ENCODE results near the gene PDK2. TPM values are rescaled to one million over a fixed set of nuclear protein-coding genes. Genes with fewer than 3 reads are reported as not detected.

The PDK2 gene
- total and polyA plus RNA-seq, 10 of the 15 experiments (the other 5 are each of a cell fraction or from before 2014, with no cell fraction given) = 0.98 to 22.6 (median 12.3) TPM

DNA sequence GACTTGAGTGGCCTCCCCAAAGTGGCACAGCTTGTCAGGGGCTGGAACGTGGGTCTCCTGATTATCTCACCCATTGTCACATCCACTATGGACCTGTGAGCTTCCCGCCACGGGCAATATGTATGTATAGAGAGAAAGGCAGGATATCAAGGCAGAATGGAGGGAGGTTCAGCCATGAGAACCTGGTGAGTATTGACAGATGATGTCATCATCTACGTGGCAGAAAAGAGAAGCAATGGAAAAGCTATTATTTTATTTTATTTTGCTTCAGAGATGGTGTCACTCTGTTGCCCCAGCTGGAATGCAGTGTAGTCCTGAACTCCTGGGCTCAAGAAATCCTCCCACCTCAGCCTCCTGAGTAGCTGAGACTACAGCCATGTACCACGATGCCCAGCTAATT is 13.4 kb upstream of the PDK2 start:
- H3K4me2 ChIP-seq (ENCODE audit: control insufficient read depth, insufficient read depth) = no peak overlapping the region
- no peak overlapping the region for H3K4me3 ChIP-seq
- H4K20me1 ChIP-seq (ENCODE audit: control insufficient read depth, insufficient read depth) = no peaks in the 10 kb centered on the region
- ATAC-seq (no peak), DNase-seq (ENCODE audit: low read depth, low spot score) (no peak), FAIRE-seq (no peak)
- H3K79me2 ChIP-seq (ENCODE audit: control insufficient read depth, insufficient read depth, low read length) = no peaks in the 10 kb centered on the region
- no peak overlapping the region for H3K9ac ChIP-seq (ENCODE audit: control insufficient read depth, insufficient read depth, low read length)
- ChIA-PET SMC1A (ENCODE audit: uncharacterized antibody, unreplicated experiment) (interaction anchor here (1.2 kb wide), 1 partner anchor 294 kb away, joined by 3 read pairs; no protein-coding TSS in a partner anchor), RAD21 (ENCODE audit: unreplicated experiment) (no interaction called here), POLR2A (no interaction called here), CTCF (interaction anchor here (0.5 to 1.6 kb wide), 8 partner anchors 12 to 1189 kb away, joined by 3 to 7 read pairs (median 3); no protein-coding TSS in a partner anchor)
- no peaks in the 10 kb centered on the region for H3K9me3 ChIP-seq (replicated peaks; ENCODE audit: control insufficient read depth, insufficient read depth, low read length)
- H2AFZ ChIP-seq (ENCODE audit: control insufficient read depth, low read depth, low read length) = no peak overlapping the region
- no peaks in the 10 kb centered on the region for H3K27me3 ChIP-seq (replicated peaks in 1 of 2; ENCODE audit: control insufficient read depth in 2 of 2, insufficient read depth in 2 of 2, low read length in 1 of 2)
- no peak overlapping the region for H3K27ac ChIP-seq (ENCODE audit: control insufficient read depth, insufficient read depth)
- peaks cover 5% of the 10 kb centered on the region; the same call in 1 of the 2 replicates for H3K4me1 ChIP-seq (ENCODE audit: control insufficient read depth, insufficient read depth, low read length)
- intact Hi-C loops (cut with micrococcal nuclease; ENCODE audit: unreplicated experiment) = no loop called here
- in situ Hi-C loops (cut with MboI) = no loop called here
- H3K36me3 ChIP-seq (ENCODE audit: control insufficient read depth in 2 of 2, insufficient read depth in 2 of 2, low read length in 1 of 2) = peaks cover 0 to 4% of the 10 kb centered on the region in 2 experiments; a peak in 2 of 4 replicates
- no TSS peak for BruUV-seq (replicated peaks)
- 78% methylated on average over 5 of the region's 5 CpGs for WGBS (ENCODE audit: insufficient coverage, insufficient replicate concordance, low lambda C conversion rate, missing lambda C conversion rate)
- TF ChIP-seq POLR2AphosphoS5 (IDR thresholded peaks at IDR 0.05; ENCODE audit: low read length) (no peak), ATF7 (IDR thresholded peaks at IDR 0.05; ENCODE audit: low read depth) (0 out of 2 replicates have a peak, but pooled peaks have one; percentile 21)

DNA sequence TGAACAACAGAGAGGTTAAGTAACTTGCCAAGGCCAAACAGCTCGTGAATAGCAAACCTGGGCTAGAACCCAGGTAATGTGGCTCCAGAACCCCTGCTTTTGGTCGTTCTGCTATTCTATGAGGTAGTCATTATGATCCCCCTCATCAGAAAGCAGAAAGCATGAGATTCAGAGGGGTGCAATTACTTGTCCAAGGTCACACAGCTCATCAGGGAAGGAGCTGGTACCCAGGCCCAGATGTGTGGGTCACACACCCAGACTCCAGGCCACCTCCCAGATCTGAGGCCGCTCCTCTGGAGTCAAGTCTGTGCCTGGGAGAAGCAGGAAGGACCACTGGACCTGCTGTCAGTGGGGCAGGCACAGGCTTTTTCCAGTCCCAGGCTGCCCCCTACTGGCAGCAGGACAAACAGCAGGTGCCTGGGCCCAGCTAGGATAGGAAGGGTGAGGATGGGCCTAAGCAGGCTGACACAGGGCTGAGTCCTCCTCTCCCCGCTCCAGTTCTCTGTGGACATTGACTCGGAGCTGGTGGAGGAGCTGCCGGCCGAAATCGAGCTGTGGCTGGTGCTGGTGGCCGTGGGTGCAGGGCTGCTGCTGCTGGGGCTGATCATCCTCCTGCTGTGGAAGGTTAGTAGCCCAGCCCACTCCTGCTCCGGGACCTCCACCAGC is 7.8 kb upstream of the PDK2 start:
- ChIA-PET SMC1A (ENCODE audit: uncharacterized antibody, unreplicated experiment) (interaction anchor here (0.6 to 2.0 kb wide), 13 partner anchors 10 to 1027 kb away, joined by 3 to 13 read pairs (median 4); partner anchors contain the start of gene ITGA3), RAD21 (ENCODE audit: unreplicated experiment) (interaction anchor here (0.6 to 2.4 kb wide), 14 partner anchors 9 to 100 kb away, joined by 3 to 19 read pairs (median 4); partner anchors contain the start of gene SAMD14), CTCF (interaction anchor here (0.6 to 2.6 kb wide), 48 partner anchors 9 to 1213 kb away, joined by 3 to 118 read pairs (median 4); partner anchors contain the start of gene ITGA3), POLR2A (no interaction called here)
- Histone ChIP-seq H4K20me1 (ENCODE audit: control insufficient read depth, insufficient read depth) (no peaks in the 10 kb centered on the region), H3K9ac (ENCODE audit: control insufficient read depth, insufficient read depth, low read length) (no peak overlapping the region), H3K4me1 (ENCODE audit: control insufficient read depth, insufficient read depth, low read length) (no peaks in the 10 kb centered on the region), H2AFZ (ENCODE audit: control insufficient read depth, low read depth, low read length) (no peak overlapping the region; the same call in 1 of the 2 replicates), H3K27me3 (replicated peaks in 1 of 2; ENCODE audit: control insufficient read depth in 2 of 2, insufficient read depth in 2 of 2, low read length in 1 of 2) (no peaks in the 10 kb centered on the region), H3K36me3 (ENCODE audit: control insufficient read depth in 2 of 2, insufficient read depth in 2 of 2, low read length in 1 of 2) (no peaks in the 10 kb centered on the region), H3K4me3 (no peak overlapping the region), H3K4me2 (ENCODE audit: control insufficient read depth, insufficient read depth) (no peak overlapping the region), H3K9me3 (replicated peaks; ENCODE audit: control insufficient read depth, insufficient read depth, low read length) (no peaks in the 10 kb centered on the region), H3K27ac (ENCODE audit: control insufficient read depth, insufficient read depth) (no peak overlapping the region), H3K79me2 (ENCODE audit: control insufficient read depth, insufficient read depth, low read length) (no peaks in the 10 kb centered on the region)
- DNase-seq (ENCODE audit: low read depth, low spot score) (no peak), ATAC-seq (peak; percentile 99), FAIRE-seq (peak; percentile 98)
- WGBS (ENCODE audit: insufficient coverage, insufficient replicate concordance, low lambda C conversion rate, missing lambda C conversion rate) = 2% methylated on average over 9 of the region's 10 CpGs
- no TSS peak for BruUV-seq (replicated peaks)
- intact Hi-C loops (cut with micrococcal nuclease; ENCODE audit: unreplicated experiment) (loop anchor here (1.0 to 5.0 kb wide), 2 partner anchors 61 to 225 kb away; no protein-coding TSS in a partner anchor), in situ Hi-C loops (cut with MboI) (no loop called here)
- TF ChIP-seq NBN (IDR thresholded peaks at IDR 0.05) (no peak), NR2C1 (IDR thresholded peaks at IDR 0.05) (no peak), MEF2B (IDR thresholded peaks at IDR 0.05; ENCODE audit: partially characterized antibody, poor library complexity, severe bottlenecking) (no peak), YY1 (IDR thresholded peaks at IDR 0.05; ENCODE audit: low read depth, low read length) (0 out of 2 replicates have a peak, but pooled peaks have one; percentile 46), MYB (IDR thresholded peaks at IDR 0.05; ENCODE audit: borderline replicate concordance, low read depth, low read length) (no peak), PAX5 (IDR thresholded peaks at IDR 0.05; ENCODE audit: borderline replicate concordance, low read depth, low read length) (no peak), SUPT20H (IDR thresholded peaks at IDR 0.05; ENCODE audit: borderline replicate concordance, control insufficient read depth, low read depth, low read length) (no peak), PML (IDR thresholded peaks at IDR 0.05; ENCODE audit: low read length) (no peak)
- TF ChIP-seq, protein P1, sequence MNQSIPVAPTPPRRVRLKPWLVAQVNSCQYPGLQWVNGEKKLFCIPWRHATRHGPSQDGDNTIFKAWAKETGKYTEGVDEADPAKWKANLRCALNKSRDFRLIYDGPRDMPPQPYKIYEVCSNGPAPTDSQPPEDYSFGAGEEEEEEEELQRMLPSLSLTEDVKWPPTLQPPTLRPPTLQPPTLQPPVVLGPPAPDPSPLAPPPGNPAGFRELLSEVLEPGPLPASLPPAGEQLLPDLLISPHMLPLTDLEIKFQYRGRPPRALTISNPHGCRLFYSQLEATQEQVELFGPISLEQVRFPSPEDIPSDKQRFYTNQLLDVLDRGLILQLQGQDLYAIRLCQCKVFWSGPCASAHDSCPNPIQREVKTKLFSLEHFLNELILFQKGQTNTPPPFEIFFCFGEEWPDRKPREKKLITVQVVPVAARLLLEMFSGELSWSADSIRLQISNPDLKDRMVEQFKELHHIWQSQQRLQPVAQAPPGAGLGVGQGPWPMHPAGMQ (IDR thresholded peaks at IDR 0.05; ENCODE audit: borderline replicate concordance) = no peak
- TF ChIP-seq, protein P2, sequence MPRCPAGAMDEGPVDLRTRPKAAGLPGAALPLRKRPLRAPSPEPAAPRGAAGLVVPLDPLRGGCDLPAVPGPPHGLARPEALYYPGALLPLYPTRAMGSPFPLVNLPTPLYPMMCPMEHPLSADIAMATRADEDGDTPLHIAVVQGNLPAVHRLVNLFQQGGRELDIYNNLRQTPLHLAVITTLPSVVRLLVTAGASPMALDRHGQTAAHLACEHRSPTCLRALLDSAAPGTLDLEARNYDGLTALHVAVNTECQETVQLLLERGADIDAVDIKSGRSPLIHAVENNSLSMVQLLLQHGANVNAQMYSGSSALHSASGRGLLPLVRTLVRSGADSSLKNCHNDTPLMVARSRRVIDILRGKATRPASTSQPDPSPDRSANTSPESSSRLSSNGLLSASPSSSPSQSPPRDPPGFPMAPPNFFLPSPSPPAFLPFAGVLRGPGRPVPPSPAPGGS (IDR thresholded peaks at IDR 0.05; ENCODE audit: borderline replicate concordance, insufficient read depth, low read depth, low read length, poor library complexity, severe bottlenecking) = no peak
